Tibial nerve (tissue), 4 donors: Measurements from ENCODE around the gene DCAF11. TPM values are rescaled to one million over a fixed set of nuclear protein-coding genes. Genes with fewer than 3 reads are reported as not detected.
A peak's percentile ranks its signal among the peaks of the same experiment; 100 is the strongest.

ENCODE experiments used
- DNase-seq, 2 donors: peaks; one replicate each; pipeline ENCODE4 v3.0.0-alpha.2; 2019; ENCODE audit warnings: low spot score in 2 of 2
- H3K27ac ChIP-seq, 4 donors: fragments of 200-600 bp; sonication (generic) in 3 of 4; one replicate each; pipeline ENCODE4 v1.5.1; 2017 to 2019; ENCODE audit warnings: mild to moderate bottlenecking in 1 of 4
- H3K27me3 ChIP-seq, 2 donors: fragments of 200-600 bp; sonication (generic) in 1 of 2; one replicate each; pipeline versions ENCODE4 v1.5.1 to v1.6.0; 2017 to 2019
- H3K36me3 ChIP-seq, 3 donors: fragments of 200-600 bp; sonication (generic); one replicate each; pipeline ENCODE4 v1.5.1; 2018 to 2019
- H3K4me1 ChIP-seq, 4 donors: fragments of 200-600 bp; sonication (generic) in 3 of 4; one replicate each; pipeline ENCODE4 v1.5.1; 2017 to 2019
- H3K4me3 ChIP-seq, 4 donors: fragments of 200-600 bp; sonication (generic) in 3 of 4; one replicate each; pipeline ENCODE4 v1.5.1; 2017 to 2019; ENCODE audit warnings: mild to moderate bottlenecking in 1 of 4, moderate library complexity in 1 of 4
- H3K9me3 ChIP-seq, 4 donors: fragments of 200-600 bp; sonication (generic) in 3 of 4; one replicate each; pipeline ENCODE4 v1.5.1; 2017 to 2019
- CTCF ChIP-seq, 5 experiments: fragments of 200-600 bp in 3 of 5; fragments of 450-650 bp in 2 of 5; sonication (generic) in 3 of 5; IDR thresholded peaks; one replicate each; pipeline ENCODE4 v1.5.1; 2016 to 2019; ENCODE audit warnings: antibody characterized with exemption in 5 of 5, mild to moderate bottlenecking in 3 of 5, moderate library complexity in 2 of 5
- EP300 ChIP-seq, 2 donors: sonication (generic); formaldehyde crosslinking; IDR thresholded peaks; one replicate each; pipeline ENCODE4 v1.6.1; 2017; ENCODE audit warnings: antibody characterized with exemption in 2 of 2, mild to moderate bottlenecking in 1 of 2
- POLR2A ChIP-seq, 2 donors: fragments of 450-650 bp; IDR thresholded peaks; one replicate each; pipeline ENCODE4 v1.6.1; 2017; ENCODE audit warnings: antibody characterized with exemption in 2 of 2, mild to moderate bottlenecking in 2 of 2, moderate library complexity in 2 of 2
- WGBS, 2 donors: methylation state at CpG; one replicate each; pipeline ENCODE4 v1.1.5; 2018; 5-methylcytosine and 5-hydroxymethylcytosine counted together
- total RNA-seq, 4 donors: library from RNA; depleted of rRNA; stranded (reverse); fragments of >200 nt; gene quantifications; one replicate each; pipeline ENCODE4 v1.1.0, GENCODE V29; 2016

The DCAF11 gene
- total RNA-seq, 4 donors from 2014 or later, result 68.9 to 126 (median 98.9) TPM

GRCh38 chr14:24086193-24086955 lies 28.2 kb upstream of the DCAF11 start:
- peaks cover 0 to 8% of the 10 kb centered on the region in 2 donors for H3K27me3 ChIP-seq
- H3K36me3 ChIP-seq, result no peaks in the 10 kb centered on the region
- H3K4me1 ChIP-seq, result peaks cover 0 to 4% (median 0%) of the 10 kb centered on the region in 4 donors
- 68 to 74% methylated on average over 3 of the region's 3 CpGs for WGBS, 2 donors
- H3K4me3 ChIP-seq, result no peak overlapping the region
- DNase-seq, result no peak
- TF ChIP-seq POLR2A (IDR thresholded peaks at IDR 0.05), result no peak
- no peak for TF ChIP-seq EP300 (IDR thresholded peaks at IDR 0.05)
- TF ChIP-seq CTCF (IDR thresholded peaks at IDR 0.05), result no peak
- H3K9me3 ChIP-seq, result no peaks in the 10 kb centered on the region
- H3K27ac ChIP-seq, result no peak overlapping the region

GRCh38 chr14:24087004-24087403 lies 27.6 kb upstream of the DCAF11 start:
- 82 to 96% methylated on average over 1 of the region's 1 CpG for WGBS, 2 donors
- H3K9me3 ChIP-seq, result no peaks in the 10 kb centered on the region

GRCh38 chr14:24088095-24088494 lies 26.5 kb upstream of the DCAF11 start:
- no peak overlapping the region for H3K4me3 ChIP-seq
- no peak for DNase-seq
- H3K9me3 ChIP-seq, result no peaks in the 10 kb centered on the region
- 67 to 70% methylated on average over 2 of the region's 2 CpGs for whole genome bisulfite sequencing, 2 donors
- H3K36me3 ChIP-seq, result no peaks in the 10 kb centered on the region
- TF ChIP-seq CTCF (IDR thresholded peaks at IDR 0.05) (no peak), POLR2A (IDR thresholded peaks at IDR 0.05) (no peak), EP300 (IDR thresholded peaks at IDR 0.05) (no peak)
- no peak overlapping the region for H3K27ac ChIP-seq
- H3K4me1 ChIP-seq, result peaks cover 0 to 8% (median 2%) of the 10 kb centered on the region in 4 donors
- no peaks in the 10 kb centered on the region for H3K27me3 ChIP-seq

More at GRCh38 chr14:24087004-24087403, 27.6 kb upstream of the DCAF11 start:
- Histone ChIP-seq H3K27ac (no peak overlapping the region), H3K4me3 (no peak overlapping the region), H3K4me1 (no peaks in the 10 kb centered on the region), H3K27me3 (peaks cover 0 to 2% of the 10 kb centered on the region in 2 donors), H3K36me3 (no peaks in the 10 kb centered on the region)
- no peak for TF ChIP-seq CTCF (IDR thresholded peaks at IDR 0.05)
- TF ChIP-seq POLR2A (IDR thresholded peaks at IDR 0.05), result no peak
- no peak for TF ChIP-seq EP300 (IDR thresholded peaks at IDR 0.05)
- DNase-seq, result no peak

- Histone ChIP-seq H3K36me3 (no peaks in the 10 kb centered on the region), H3K27me3 (no peaks in the 10 kb centered on the region), H3K4me1 (peaks cover 0 to 21% (median 7%) of the 10 kb centered on the region in 4 donors), H3K27ac (no peak overlapping the region), H3K9me3 (no peaks in the 10 kb centered on the region), H3K4me3 (no peak overlapping the region)
- WGBS, 2 donors, result 87 to 88% methylated on average over 6 of the region's 6 CpGs
- no peak for DNase-seq
- TF ChIP-seq CTCF (IDR thresholded peaks at IDR 0.05) (no peak), EP300 (IDR thresholded peaks at IDR 0.05) (no peak), POLR2A (IDR thresholded peaks at IDR 0.05) (no peak)
Observed at GRCh38 chr14:24089890-24090289, 24.7 kb upstream of the DCAF11 start.

- Histone ChIP-seq H3K27me3 (no peaks in the 10 kb centered on the region), H3K36me3 (no peaks in the 10 kb centered on the region), H3K9me3 (no peaks in the 10 kb centered on the region), H3K4me1 (peaks cover 0 to 33% (median 12%) of the 10 kb centered on the region in 4 donors), H3K27ac (peak overlapping the region in 2 of 4 donors; percentile 93 to 98), H3K4me3 (no peak overlapping the region)
- DNase-seq, result no peak
- no peak for TF ChIP-seq POLR2A (IDR thresholded peaks at IDR 0.05)
- no peak for TF ChIP-seq EP300 (IDR thresholded peaks at IDR 0.05)
- TF ChIP-seq CTCF (IDR thresholded peaks at IDR 0.05), result no peak
Observed at GRCh38 chr14:24092110-24092504, 22.5 kb upstream of the DCAF11 start.
